ENCODE results near the gene MAGEF1.
A peak's percentile ranks its signal among the peaks of the same experiment; 100 is the strongest.

DNA sequence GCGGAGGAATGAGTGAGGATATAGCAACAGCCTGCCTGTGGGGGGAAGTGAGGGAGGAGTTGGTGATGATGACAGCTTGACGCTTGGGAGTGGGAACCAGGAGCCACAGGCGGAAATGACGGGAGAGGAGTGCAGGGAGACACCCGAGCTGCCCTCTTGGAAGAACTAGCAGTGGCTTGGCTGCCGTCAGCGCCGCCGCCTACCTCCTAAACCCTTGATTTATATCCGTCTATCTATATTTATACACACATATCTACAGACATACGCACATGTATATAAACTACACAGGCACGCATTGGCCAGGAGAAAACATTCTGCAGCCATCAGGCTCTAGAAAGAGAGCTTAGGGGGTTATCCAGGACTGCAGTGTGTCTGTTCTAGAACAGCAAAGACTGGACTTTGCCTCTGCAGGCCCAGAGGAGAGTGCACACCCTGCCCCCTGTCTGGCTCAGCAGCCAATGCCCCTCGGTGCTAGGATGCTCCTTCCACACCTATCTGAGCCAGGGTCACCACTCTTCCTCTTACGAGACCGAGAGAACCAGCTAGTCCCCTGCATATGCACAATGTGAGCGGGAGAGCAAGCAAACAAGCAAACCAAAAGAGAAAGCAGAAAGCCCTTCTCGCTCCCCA is 45.3 kb upstream of the MAGEF1 start:
- TF ChIP-seq CTCF (IDR thresholded peaks at IDR 0.05) (peak in 3 of 6 experiments; percentile 6 to 27 (median 11)), POLR2A (IDR thresholded peaks at IDR 0.05) (no peak)

All from Peyer's patch (tissue), 4 donors.